ENCODE results near the gene TMPRSS5. TPM values are rescaled to one million over a fixed set of nuclear protein-coding genes. Genes with fewer than 3 reads are reported as not detected.

Gene TMPRSS5
- polyA plus RNA-seq, 1 donor (not counting 4 experiments of a cell fraction or from before 2014, with no cell fraction given), result 0.04 TPM

GRCh38 chr11:113730887-113731726, 25.0 kb upstream of the TMPRSS5 start:
- Histone ChIP-seq H3K79me2 (ENCODE audit: control insufficient read depth, insufficient read depth, low read length) (no peaks in the 10 kb centered on the region), H3K4me2 (ENCODE audit: control insufficient read depth, extremely low read depth, insufficient read depth, low read depth, low read length) (no peak overlapping the region), H3K9me1 (ENCODE audit: control insufficient read depth, extremely low read depth, insufficient read depth, low read length) (no peaks in the 10 kb centered on the region), H3K9me3 (ENCODE audit: control insufficient read depth, low read depth, low read length) (no peaks in the 10 kb centered on the region), H3K4me1 (ENCODE audit: control insufficient read depth, extremely low read depth, insufficient read depth, low read length) (peaks cover 5% of the 10 kb centered on the region), H4K20me1 (ENCODE audit: control insufficient read depth, extremely low read depth, insufficient read depth, low read length) (no peaks in the 10 kb centered on the region), H3K27ac (ENCODE audit: control insufficient read depth, insufficient read depth, low read length) (no peak overlapping the region), H3K4me3 (ENCODE audit: control insufficient read depth in 2 of 3, extremely low read depth in 1 of 3, insufficient read depth in 2 of 3, low read depth in 1 of 3, low read length in 3 of 3) (no peak overlapping the region), H2AFZ (ENCODE audit: control insufficient read depth, low read length) (no peak overlapping the region), H3K9ac (ENCODE audit: control insufficient read depth, extremely low read depth, insufficient read depth, low read length) (no peak overlapping the region), H3K36me3 (ENCODE audit: control insufficient read depth in 2 of 2, extremely low read depth in 1 of 2, insufficient read depth in 2 of 2, low read length in 2 of 2) (peaks cover 0 to under 1% of the 10 kb centered on the region in 2 experiments), H3K27me3 (ENCODE audit: control insufficient read depth, extremely low read depth, insufficient read depth, low read length) (no peaks in the 10 kb centered on the region)
- TF ChIP-seq EZH2 (IDR thresholded peaks at IDR 0.05; ENCODE audit: low read length) (no peak), CTCF (optimal IDR thresholded peaks at IDR 0.05 in 1 of 3, IDR thresholded peaks at IDR 0.05 in 1 of 3, conservative IDR thresholded peaks at IDR 0.05 in 1 of 3; ENCODE audit: extremely low read depth in 1 of 3, insufficient read depth in 2 of 3, low read length in 3 of 3) (peak; percentile 61 to 74 (median 72))
- DNase-seq (ENCODE audit: low read depth, low spot score) (no peak), FAIRE-seq (peak; percentile 73)
- dilution Hi-C loops (cut with MboI; ENCODE audit: extremely low pct_ligation_motif_present, low sequenced_read_pairs), result no loop called here

GRCh38 chr11:113729456-113729855, 23.3 kb upstream of the TMPRSS5 start:
- H2AFZ ChIP-seq (ENCODE audit: control insufficient read depth, low read length), result no peak overlapping the region
- no peak overlapping the region for H3K4me2 ChIP-seq (ENCODE audit: control insufficient read depth, extremely low read depth, insufficient read depth, low read depth, low read length)
- no peaks in the 10 kb centered on the region for H3K9me1 ChIP-seq (ENCODE audit: control insufficient read depth, extremely low read depth, insufficient read depth, low read length)
- H4K20me1 ChIP-seq (ENCODE audit: control insufficient read depth, extremely low read depth, insufficient read depth, low read length), result no peaks in the 10 kb centered on the region
- FAIRE-seq (no peak), DNase-seq (ENCODE audit: low read depth, low spot score) (peak; percentile 41)
- H3K9ac ChIP-seq (ENCODE audit: control insufficient read depth, extremely low read depth, insufficient read depth, low read length), result no peak overlapping the region
- dilution Hi-C loops (cut with MboI; ENCODE audit: extremely low pct_ligation_motif_present, low sequenced_read_pairs), result no loop called here
- no peaks in the 10 kb centered on the region for H3K9me3 ChIP-seq (ENCODE audit: control insufficient read depth, low read depth, low read length)
- H3K36me3 ChIP-seq (ENCODE audit: control insufficient read depth in 2 of 2, extremely low read depth in 1 of 2, insufficient read depth in 2 of 2, low read length in 2 of 2), result no peaks in the 10 kb centered on the region
- peaks cover 5% of the 10 kb centered on the region for H3K4me1 ChIP-seq (ENCODE audit: control insufficient read depth, extremely low read depth, insufficient read depth, low read length)
- H3K4me3 ChIP-seq (ENCODE audit: control insufficient read depth in 2 of 3, extremely low read depth in 1 of 3, insufficient read depth in 2 of 3, low read depth in 1 of 3, low read length in 3 of 3), result no peak overlapping the region
- H3K27ac ChIP-seq (ENCODE audit: control insufficient read depth, insufficient read depth, low read length), result no peak overlapping the region
- no peaks in the 10 kb centered on the region for H3K27me3 ChIP-seq (ENCODE audit: control insufficient read depth, extremely low read depth, insufficient read depth, low read length)
- TF ChIP-seq CTCF (optimal IDR thresholded peaks at IDR 0.05 in 1 of 3, IDR thresholded peaks at IDR 0.05 in 1 of 3, conservative IDR thresholded peaks at IDR 0.05 in 1 of 3; ENCODE audit: extremely low read depth in 1 of 3, insufficient read depth in 2 of 3, low read length in 3 of 3), result no peak
- TF ChIP-seq EZH2 (IDR thresholded peaks at IDR 0.05; ENCODE audit: low read length), result no peak
- H3K79me2 ChIP-seq (ENCODE audit: control insufficient read depth, insufficient read depth, low read length), result no peaks in the 10 kb centered on the region

All from keratinocyte (primary cell).